Measurements from ENCODE around the gene THPO. TPM values are rescaled to one million over a fixed set of nuclear protein-coding genes. Genes with fewer than 3 reads are reported as not detected.

THPO gene
- total RNA-seq, 1 donor from 2014 or later, result 2.3 TPM

GRCh38 chr3:184378651-184379357 is 797 bp upstream of the THPO start:
- no peak for DNase-seq (ENCODE audit: low spot score)
- no peaks in the 10 kb centered on the region for H3K9me3 Mint-ChIP-seq
- H3K4me1 Mint-ChIP-seq, result peaks cover 24% of the 10 kb centered on the region
- H3F3A ChIP-seq (ENCODE audit: low read depth), result peaks cover 32% of the 10 kb centered on the region
- peaks cover 8% of the 10 kb centered on the region for H4K20me1 ChIP-seq (ENCODE audit: low read depth)
- H3K9me3 ChIP-seq (ENCODE audit: low read depth), result no peaks in the 10 kb centered on the region
- H3K4me2 ChIP-seq, result peak overlapping the region; percentile 72
- no peak overlapping the region for H2AFZ ChIP-seq (replicated peaks)
- TF ChIP-seq EZH2phosphoT487 (IDR thresholded peaks at IDR 0.05), result no peak
- no peak for TF ChIP-seq CTCF (IDR thresholded peaks at IDR 0.05)
- TF ChIP-seq EZH2 (IDR thresholded peaks at IDR 0.05), result no peak
- H3K4me1 ChIP-seq, result peaks cover 34% of the 10 kb centered on the region
- H3K27ac Mint-ChIP-seq, result peak overlapping the region; percentile 7
- H3K27ac ChIP-seq, result no peak overlapping the region
- H3K36me3 Mint-ChIP-seq, result no peaks in the 10 kb centered on the region
- peak overlapping the region; percentile 48 for H3K4me3 ChIP-seq
- peaks cover 49% of the 10 kb centered on the region for H3K27me3 ChIP-seq
- no peaks in the 10 kb centered on the region for H3K79me2 ChIP-seq (ENCODE audit: low read depth)
- H3K9ac ChIP-seq, result no peak overlapping the region
- peaks cover 35% of the 10 kb centered on the region for H3K27me3 Mint-ChIP-seq (ENCODE audit: insufficient read depth, low read depth)
- H3K36me3 ChIP-seq, result no peaks in the 10 kb centered on the region
- peak overlapping the region; percentile 85 for H3K4me3 Mint-ChIP-seq

GRCh38 chr3:184377374-184377773 is 633 bp downstream of the THPO start:
- peak overlapping the region; percentile 35 for H3K4me3 Mint-ChIP-seq

GRCh38 chr3:184375747-184376461 is 2.1 kb downstream of the THPO start:
- peaks cover 41% of the 10 kb centered on the region for H3K27me3 Mint-ChIP-seq (ENCODE audit: insufficient read depth, low read depth)
- Histone ChIP-seq H3K79me2 (ENCODE audit: low read depth) (no peaks in the 10 kb centered on the region), H3K27me3 (peaks cover 23% of the 10 kb centered on the region), H3K4me3 (no peak overlapping the region), H3K9ac (no peak overlapping the region), H3K4me1 (peaks cover 26% of the 10 kb centered on the region), H3K36me3 (no peaks in the 10 kb centered on the region), H3K27ac (no peak overlapping the region), H3F3A (ENCODE audit: low read depth) (peaks cover 26% of the 10 kb centered on the region), H3K9me3 (ENCODE audit: low read depth) (no peaks in the 10 kb centered on the region), H4K20me1 (ENCODE audit: low read depth) (peaks cover 16% of the 10 kb centered on the region), H3K4me2 (no peak overlapping the region), H2AFZ (replicated peaks) (no peak overlapping the region)
- no peak overlapping the region for H3K4me3 Mint-ChIP-seq
- H3K36me3 Mint-ChIP-seq, result no peaks in the 10 kb centered on the region
- peaks cover 38% of the 10 kb centered on the region for H3K4me1 Mint-ChIP-seq
- no peak for DNase-seq (ENCODE audit: low spot score)
- H3K9me3 Mint-ChIP-seq, result no peaks in the 10 kb centered on the region
- TF ChIP-seq CTCF (IDR thresholded peaks at IDR 0.05) (no peak), EZH2 (IDR thresholded peaks at IDR 0.05) (no peak), EZH2phosphoT487 (IDR thresholded peaks at IDR 0.05) (no peak)
- H3K27ac Mint-ChIP-seq, result no peak overlapping the region

More at GRCh38 chr3:184377374-184377773, 633 bp downstream of the THPO start:
- peak overlapping the region; percentile 63 for H2AFZ ChIP-seq (replicated peaks)
- H3K36me3 ChIP-seq, result no peaks in the 10 kb centered on the region
- no peaks in the 10 kb centered on the region for H3K9me3 ChIP-seq (ENCODE audit: low read depth)
- Mint-ChIP-seq H3K9me3 (no peaks in the 10 kb centered on the region), H3K27me3 (ENCODE audit: insufficient read depth, low read depth) (peaks cover 38% of the 10 kb centered on the region), H3K36me3 (no peaks in the 10 kb centered on the region), H3K27ac (no peak overlapping the region), H3K4me1 (peaks cover 30% of the 10 kb centered on the region)
- H3F3A ChIP-seq (ENCODE audit: low read depth), result peaks cover 30% of the 10 kb centered on the region
- no peaks in the 10 kb centered on the region for H3K79me2 ChIP-seq (ENCODE audit: low read depth)
- peak overlapping the region; percentile 21 for H3K4me3 ChIP-seq
- no peak for TF ChIP-seq CTCF (IDR thresholded peaks at IDR 0.05)
- TF ChIP-seq EZH2 (IDR thresholded peaks at IDR 0.05), result no peak
- TF ChIP-seq EZH2phosphoT487 (IDR thresholded peaks at IDR 0.05), result no peak
- H4K20me1 ChIP-seq (ENCODE audit: low read depth), result peaks cover 8% of the 10 kb centered on the region
- peaks cover 38% of the 10 kb centered on the region for H3K27me3 ChIP-seq
- H3K9ac ChIP-seq, result no peak overlapping the region
- peaks cover 34% of the 10 kb centered on the region for H3K4me1 ChIP-seq
- H3K27ac ChIP-seq, result no peak overlapping the region
- peak overlapping the region; percentile 65 for H3K4me2 ChIP-seq
- DNase-seq (ENCODE audit: low spot score), result no peak

All from neural progenitor cell (in vitro differentiated cells).